Neural cell (in vitro differentiated cells): ENCODE measurements around the gene TICAM2. TPM values are rescaled to one million over a fixed set of nuclear protein-coding genes. Genes with fewer than 3 reads are reported as not detected.

Source experiments
- H2AFZ ChIP-seq: fragments of 200-600, 300-800 bp; sonication (generic), shearing (Covaris generic); 2 replicates; pipeline ENCODE4 v1.6.0; 2014; ENCODE audit warnings: low read depth, mild to moderate bottlenecking, antibody characterized with exemption, low read length, moderate library complexity
- H3F3A ChIP-seq: fragments of 200-600 bp; shearing (Covaris generic); 2 replicates; pipeline ENCODE4 v1.6.1; 2016; ENCODE audit warnings: mild to moderate bottlenecking, moderate library complexity, mixed read lengths, antibody characterized with exemption, low read length; ENCODE audit not compliant: insufficient read depth, poor library complexity, severe bottlenecking
- H3K27ac ChIP-seq: fragments of 200-600, 300-800 bp; sonication (generic), shearing (Covaris generic); 2 replicates; pipeline ENCODE4 v1.5.1; 2014; ENCODE audit warnings: mild to moderate bottlenecking, low read length, moderate library complexity
- H3K27me3 ChIP-seq: fragments of 300-800, 200-600 bp; sonication (generic), shearing (Covaris generic); 2 replicates; pipeline ENCODE4 v1.6.0; 2014; ENCODE audit warnings: mild to moderate bottlenecking, low read depth, low read length, moderate library complexity; ENCODE audit not compliant: insufficient read depth
- H3K36me3 ChIP-seq: fragments of 300-800, 200-600 bp; sonication (generic), shearing (Covaris generic); 2 replicates; pipeline ENCODE4 v1.5.1; 2014; ENCODE audit warnings: mild to moderate bottlenecking, antibody characterized with exemption, low read length, moderate library complexity; ENCODE audit not compliant: insufficient read depth
- H3K4me2 ChIP-seq: fragments of 300-800, 200-600 bp; sonication (generic), shearing (Covaris generic); 2 replicates; pipeline ENCODE4 v1.6.0; 2014; ENCODE audit warnings: mild to moderate bottlenecking, low read length
- H3K4me3 ChIP-seq: fragments of 300-800, 200-600 bp; sonication (generic), shearing (Covaris generic); 2 replicates; pipeline ENCODE4 v1.5.1; 2014; ENCODE audit warnings: mild to moderate bottlenecking, low read length, moderate library complexity
- H3K79me2 ChIP-seq: fragments of 200-600 bp; shearing (Covaris generic); replicated peaks from 2 replicates; pipeline ENCODE4 v1.6.0; 2014; ENCODE audit warnings: mild to moderate bottlenecking, low read length, moderate library complexity; ENCODE audit not compliant: insufficient read depth
- H3K9ac ChIP-seq: fragments of 300-800, 200-600 bp; sonication (generic), shearing (Covaris generic); 2 replicates; pipeline ENCODE4 v1.6.1; 2016; ENCODE audit warnings: mild to moderate bottlenecking, low read length, mixed read lengths
- H3K9me2 ChIP-seq: fragments of 200-600 bp; shearing (Covaris generic); 2 replicates; pipeline ENCODE4 v1.6.1; 2016; ENCODE audit warnings: mild to moderate bottlenecking, low read length, mixed read lengths; ENCODE audit not compliant: insufficient read depth
- H3K9me3 ChIP-seq: fragments of 200-600, 300-800 bp; sonication (generic), shearing (Covaris generic); 2 replicates; pipeline ENCODE4 v1.6.1; 2016; ENCODE audit warnings: mild to moderate bottlenecking, mixed run types, low read length, moderate library complexity, mixed read lengths
- H4K20me1 ChIP-seq: fragments of 200-600 bp; shearing (Covaris generic); 2 replicates; pipeline ENCODE4 v1.6.1; 2016; ENCODE audit warnings: mild to moderate bottlenecking, mixed run types; ENCODE audit not compliant: insufficient read depth
- CTCF ChIP-seq: fragments of 450-650 bp; IDR thresholded peaks from 2 replicates; pipeline ENCODE4 v1.5.1; 2014; ENCODE audit warnings: antibody characterized with exemption, mild to moderate bottlenecking, moderate library complexity; ENCODE audit not compliant: poor library complexity, severe bottlenecking
- EP300 ChIP-seq: fragments of 450-650 bp; conservative IDR thresholded peaks from 2 replicates; pipeline ENCODE4 v1.6.1; 2014; ENCODE audit warnings: antibody characterized with exemption, mild to moderate bottlenecking, moderate library complexity; ENCODE audit not compliant: poor library complexity, severe bottlenecking
- EZH2 ChIP-seq: fragments of 200-600, 300-800 bp; shearing (Covaris generic), sonication (generic); IDR thresholded peaks from 2 replicates; pipeline ENCODE4 v1.6.1; 2014; ENCODE audit warnings: antibody characterized with exemption, low read length, borderline replicate concordance, mild to moderate bottlenecking; ENCODE audit not compliant: insufficient read depth, poor library complexity, severe bottlenecking
- MXI1 ChIP-seq: fragments of 450-650 bp; conservative IDR thresholded peaks from 2 replicates; pipeline ENCODE4 v1.6.1; 2014; ENCODE audit warnings: antibody characterized with exemption, mild to moderate bottlenecking; ENCODE audit not compliant: poor library complexity, severe bottlenecking
- POLR2AphosphoS5 ChIP-seq: IDR thresholded peaks from 2 replicates; pipeline ENCODE4 v1.6.1; 2012
- RAD21 ChIP-seq: fragments of 450-650 bp; conservative IDR thresholded peaks from 2 replicates; pipeline ENCODE4 v1.6.1; 2014; ENCODE audit warnings: antibody characterized with exemption, mild to moderate bottlenecking, moderate library complexity
- REST ChIP-seq: IDR thresholded peaks from 2 replicates; pipeline ENCODE4 v1.6.1; 2012; ENCODE audit warnings: borderline replicate concordance
- SMC3 ChIP-seq: fragments of 450-650 bp; conservative IDR thresholded peaks from 2 replicates; pipeline ENCODE4 v1.6.1; 2014; ENCODE audit warnings: antibody characterized with exemption, mild to moderate bottlenecking, moderate library complexity; ENCODE audit not compliant: poor library complexity
- TAF1 ChIP-seq: IDR thresholded peaks from 2 replicates; pipeline ENCODE4 v1.6.1; 2012; ENCODE audit warnings: low read depth
- polyA plus RNA-seq: library from polyadenylated mRNA; depleted of rRNA; stranded (reverse); fragments of >200 nt; gene quantifications from 2 replicates; pipeline ENCODE4 v1.2.3, GENCODE V29; 2014

Gene TICAM2
- polyA plus RNA-seq, 1 donor from 2014 or later: not detected

GRCh38 chr5:115639377-115639776, 37.1 kb upstream of the TICAM2 start:
- H3K9me2 ChIP-seq: no peaks in the 10 kb centered on the region
- no peak overlapping the region for H3K9ac ChIP-seq
- no peaks in the 10 kb centered on the region for H4K20me1 ChIP-seq
- H3K27ac ChIP-seq: no peak overlapping the region
- H3K27me3 ChIP-seq: no peaks in the 10 kb centered on the region
- H3K36me3 ChIP-seq: no peaks in the 10 kb centered on the region
- H3K79me2 ChIP-seq: no peaks in the 10 kb centered on the region
- TF ChIP-seq CTCF (no peak), MXI1 (no peak), REST (no peak), SMC3 (no peak), POLR2AphosphoS5 (no peak), RAD21 (no peak), TAF1 (no peak), EP300 (no peak), EZH2 (no peak)
- H3K4me3 ChIP-seq: no peak overlapping the region
- no peaks in the 10 kb centered on the region for H3K9me3 ChIP-seq
- H2AFZ ChIP-seq: no peak overlapping the region
- no peaks in the 10 kb centered on the region for H3F3A ChIP-seq
- no peak overlapping the region for H3K4me2 ChIP-seq

- Histone ChIP-seq H3F3A (no peaks in the 10 kb centered on the region), H3K9me2 (no peaks in the 10 kb centered on the region), H3K27me3 (no peaks in the 10 kb centered on the region), H2AFZ (no peak overlapping the region), H4K20me1 (no peaks in the 10 kb centered on the region), H3K4me2 (no peak overlapping the region), H3K36me3 (no peaks in the 10 kb centered on the region), H3K4me3 (no peak overlapping the region), H3K79me2 (no peaks in the 10 kb centered on the region), H3K9ac (no peak overlapping the region), H3K27ac (no peak overlapping the region), H3K9me3 (no peaks in the 10 kb centered on the region)
- TF ChIP-seq TAF1 (no peak), POLR2AphosphoS5 (no peak), CTCF (no peak), EP300 (no peak), REST (no peak), MXI1 (no peak), EZH2 (no peak), SMC3 (no peak), RAD21 (no peak)
Measured at GRCh38 chr5:115637507-115637906, 35.2 kb upstream of the TICAM2 start.
